Cardiac muscle cell (in vitro differentiated cells and primary cell): Measurements from ENCODE around the gene HKDC1. TPM values are rescaled to one million over a fixed set of nuclear protein-coding genes. Genes with fewer than 3 reads are reported as not detected.
A peak's percentile ranks its signal among the peaks of the same experiment; 100 is the strongest.
"Not testable (repeated sequence)": the region's sequence is repeated elsewhere in the genome, so short reads cannot be mapped to it uniquely, and the experiment has no call there.

Experiments used
- DNase-seq, 2 donors: peaks; one replicate each; pipeline versions ENCODE4 v3.0.0 to v3.0.0-alpha.2; 2010 to 2017; ENCODE audit warnings: low read depth in 1 of 2, low spot score in 1 of 2
- H3K27ac ChIP-seq: fragments of 200-600 bp; sonication (generic); 2 replicates; pipeline ENCODE4 v1.5.1; 2016
- H3K27me3 ChIP-seq: fragments of 200-600 bp; sonication (generic); 2 replicates; pipeline ENCODE4 v1.6.0; 2016; ENCODE audit warnings: control low read depth
- H3K36me3 ChIP-seq: fragments of 200-600 bp; sonication (generic); 2 replicates; pipeline ENCODE4 v1.5.1; 2016; ENCODE audit warnings: control low read depth
- H3K4me1 ChIP-seq: fragments of 200-600 bp; sonication (generic); 2 replicates; pipeline ENCODE4 v1.8.1; 2017; ENCODE audit warnings: low read depth, mild to moderate bottlenecking, mixed run types
- H3K4me3 ChIP-seq: fragments of 200-600 bp; sonication (generic); 2 replicates; pipeline ENCODE4 v1.5.1; 2016; ENCODE audit warnings: mild to moderate bottlenecking
- H3K9me3 ChIP-seq: fragments of 200-600 bp; sonication (generic); 2 replicates; pipeline ENCODE4 v1.5.1; 2017; ENCODE audit warnings: low read depth, mild to moderate bottlenecking, control low read depth
- CTCF ChIP-seq: IDR thresholded peaks from 2 replicates; pipeline ENCODE4 v1.5.1; 2012; ENCODE audit warnings: low read depth, mild to moderate bottlenecking, low read length
- polyA plus RNA-seq: library from polyadenylated mRNA; unstranded; fragments of >200 nt; fragmentation: Nextera tagmentation; extraction: Ambion mirVana; gene quantifications from 2 replicates; pipeline ENCODE4 v1.2.1, GENCODE V29; 2016
- total RNA-seq: library from RNA; depleted of rRNA; stranded (reverse); fragments of >200 nt; gene quantifications from 2 replicates; pipeline ENCODE4 v1.2.3, GENCODE V29; 2016

Gene HKDC1
- total RNA-seq (not detected in 2 replicates), polyA plus RNA-seq (not detected in 2 replicates)

GRCh38 chr10:69220041-69220451 lies at the start of gene HKDC1:
TSS of gene HKDC1 (plus strand) at chr10:69220332. CDS start at chr10:69220436, 104 bp downstream.
- Histone ChIP-seq H3K36me3 (no peaks in the 10 kb centered on the region), H3K9me3 (no peaks in the 10 kb centered on the region), H3K4me1 (no peaks in the 10 kb centered on the region), H3K27ac (no peak within 1 kb of the TSS), H3K27me3 (no peaks in the 10 kb centered on the region), H3K4me3 (no peak within 1 kb of the TSS)
- DNase-seq, result no peak
- TF ChIP-seq CTCF, result no peak

- H3K4me3 ChIP-seq, result no peak overlapping the region
- peaks cover 27% of the 10 kb centered on the region for H3K36me3 ChIP-seq
- no peaks in the 10 kb centered on the region for H3K4me1 ChIP-seq
- no peaks in the 10 kb centered on the region for H3K27me3 ChIP-seq
- no peak for DNase-seq
- no peaks in the 10 kb centered on the region for H3K9me3 ChIP-seq
- no peak overlapping the region for H3K27ac ChIP-seq
- TF ChIP-seq CTCF, result no peak
Measured at GRCh38 chr10:69172241-69172982, 47.7 kb upstream of the HKDC1 start.

GRCh38 chr10:69175326-69175725 lies 44.8 kb upstream of the HKDC1 start:
- H3K27me3 ChIP-seq, H3K4me3 ChIP-seq, H3K4me1 ChIP-seq, H3K27ac ChIP-seq, DNase-seq, H3K9me3 ChIP-seq: not testable (repeated sequence)
- peaks cover 15% of the 10 kb centered on the region for H3K36me3 ChIP-seq

GRCh38 chr10:69176823-69177222 lies 43.3 kb upstream of the HKDC1 start:
- no peak for TF ChIP-seq CTCF
- Histone ChIP-seq H3K27ac (no peak overlapping the region), H3K4me3 (no peak overlapping the region), H3K27me3 (no peaks in the 10 kb centered on the region), H3K36me3 (peaks cover 3% of the 10 kb centered on the region), H3K4me1 (peaks cover 8% of the 10 kb centered on the region), H3K9me3 (no peaks in the 10 kb centered on the region)
- no peak for DNase-seq

GRCh38 chr10:69179089-69179742 lies 40.9 kb upstream of the HKDC1 start:
- H3K4me1 ChIP-seq, result peaks cover 8% of the 10 kb centered on the region
- DNase-seq, result no peak
- H3K4me3 ChIP-seq, result peak overlapping the region; percentile 54
- no peaks in the 10 kb centered on the region for H3K27me3 ChIP-seq
- H3K9me3 ChIP-seq, result no peaks in the 10 kb centered on the region
- no peak for TF ChIP-seq CTCF
- peak overlapping the region; percentile 97 for H3K27ac ChIP-seq
- H3K36me3 ChIP-seq, result no peaks in the 10 kb centered on the region
